ENCODE measurements around the gene GHR.

GHR gene

DNA sequence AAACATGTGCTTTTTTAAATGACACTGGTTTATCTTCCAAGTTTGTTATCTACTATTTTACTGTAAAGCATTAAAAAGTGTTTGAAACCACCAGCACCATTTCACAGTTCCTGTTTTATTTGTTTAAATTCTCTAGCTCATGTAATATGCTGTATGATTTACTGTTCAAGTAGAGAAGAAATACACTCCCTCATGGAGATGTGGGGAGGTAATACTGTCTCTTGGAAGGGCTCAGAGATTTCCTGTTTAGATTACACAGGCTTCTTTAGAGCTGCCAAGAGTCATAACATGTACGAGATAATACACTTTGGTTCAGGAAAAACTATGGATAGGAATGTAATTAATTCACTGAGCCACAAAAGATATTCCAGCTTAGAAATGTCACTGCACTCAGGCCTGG is 198.4 kb downstream of the GHR start:
- Histone ChIP-seq H3K27me3 (ENCODE audit: control insufficient read depth, insufficient read depth, low read length) (no peaks in the 10 kb centered on the region), H3K9me3 (ENCODE audit: control insufficient read depth, low read length) (no peaks in the 10 kb centered on the region), H3K4me3 (ENCODE audit: low read length) (no peak overlapping the region), H3K9ac (ENCODE audit: low read length) (no peak overlapping the region), H3K36me3 (ENCODE audit: control insufficient read depth, insufficient read depth, low read length) (no peaks in the 10 kb centered on the region), H3K4me1 (ENCODE audit: control insufficient read depth, insufficient read depth, low read length) (no peaks in the 10 kb centered on the region)

- H3K9me3 ChIP-seq (ENCODE audit: control insufficient read depth, low read length): no peaks in the 10 kb centered on the region
- H3K27me3 ChIP-seq (ENCODE audit: control insufficient read depth, insufficient read depth, low read length): no peaks in the 10 kb centered on the region
Measured at GRCh38 chr5:42624912-42625311, 201.7 kb downstream of the GHR start.

DNA sequence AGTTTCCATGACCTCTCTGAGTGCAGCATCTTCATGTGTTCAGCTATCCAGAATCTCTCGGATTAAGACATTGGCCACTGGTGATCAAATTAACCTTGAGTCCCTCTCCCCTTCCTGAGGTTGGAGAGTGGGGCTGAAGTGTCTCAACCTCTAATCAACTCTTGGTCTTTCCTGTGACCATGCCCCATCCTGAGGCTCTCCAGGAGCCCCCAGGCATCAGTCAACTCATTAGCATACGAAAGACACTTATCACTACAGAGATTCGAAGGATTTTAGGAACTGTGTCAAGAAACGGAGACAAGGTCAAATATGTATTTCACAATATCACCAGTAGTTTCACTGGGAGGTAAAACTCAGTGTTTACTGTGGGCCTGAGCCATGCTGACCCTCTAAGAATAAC is 203.2 kb downstream of the GHR start:
- no peaks in the 10 kb centered on the region for H3K27me3 ChIP-seq (ENCODE audit: control insufficient read depth, insufficient read depth, low read length)
- no peaks in the 10 kb centered on the region for H3K4me1 ChIP-seq (ENCODE audit: control insufficient read depth, insufficient read depth, low read length)
- H3K9ac ChIP-seq (ENCODE audit: low read length): no peak overlapping the region

More at GRCh38 chr5:42624912-42625311, 201.7 kb downstream of the GHR start:
- H3K4me1 ChIP-seq (ENCODE audit: control insufficient read depth, insufficient read depth, low read length): no peaks in the 10 kb centered on the region
- H3K9ac ChIP-seq (ENCODE audit: low read length): no peak overlapping the region
- H3K36me3 ChIP-seq (ENCODE audit: control insufficient read depth, insufficient read depth, low read length): no peaks in the 10 kb centered on the region
- H3K4me3 ChIP-seq (ENCODE audit: low read length): no peak overlapping the region

DNA sequence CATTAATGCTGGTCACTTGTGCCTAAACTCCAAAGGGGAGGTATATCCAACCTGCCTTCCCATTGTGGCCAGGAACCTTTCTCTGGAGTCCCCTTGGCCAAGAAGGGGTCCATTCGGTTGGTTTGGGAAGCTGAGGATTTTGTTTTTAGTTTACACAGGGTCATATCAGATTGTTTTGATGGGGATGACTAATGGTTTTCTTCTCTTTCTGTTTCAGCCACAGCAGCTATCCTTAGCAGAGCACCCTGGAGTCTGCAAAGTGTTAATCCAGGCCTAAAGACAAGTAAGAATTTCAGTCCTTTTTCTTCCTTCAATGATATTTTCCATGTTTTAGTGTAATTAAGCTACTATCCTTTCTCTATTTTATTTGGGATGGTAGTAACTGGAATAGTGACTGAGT is 205.6 kb downstream of the GHR start:
- Histone ChIP-seq H3K36me3 (ENCODE audit: control insufficient read depth, insufficient read depth, low read length) (no peaks in the 10 kb centered on the region), H3K27me3 (ENCODE audit: control insufficient read depth, insufficient read depth, low read length) (no peaks in the 10 kb centered on the region), H3K4me3 (ENCODE audit: low read length) (no peak overlapping the region), H3K9me3 (ENCODE audit: control insufficient read depth, low read length) (no peaks in the 10 kb centered on the region), H3K4me1 (ENCODE audit: control insufficient read depth, insufficient read depth, low read length) (no peaks in the 10 kb centered on the region), H3K9ac (ENCODE audit: low read length) (no peak overlapping the region)

More for the DNA sequence above, 203.2 kb downstream of the GHR start:
- Histone ChIP-seq H3K36me3 (ENCODE audit: control insufficient read depth, insufficient read depth, low read length) (no peaks in the 10 kb centered on the region), H3K9me3 (ENCODE audit: control insufficient read depth, low read length) (no peaks in the 10 kb centered on the region), H3K4me3 (ENCODE audit: low read length) (no peak overlapping the region)

DNA sequence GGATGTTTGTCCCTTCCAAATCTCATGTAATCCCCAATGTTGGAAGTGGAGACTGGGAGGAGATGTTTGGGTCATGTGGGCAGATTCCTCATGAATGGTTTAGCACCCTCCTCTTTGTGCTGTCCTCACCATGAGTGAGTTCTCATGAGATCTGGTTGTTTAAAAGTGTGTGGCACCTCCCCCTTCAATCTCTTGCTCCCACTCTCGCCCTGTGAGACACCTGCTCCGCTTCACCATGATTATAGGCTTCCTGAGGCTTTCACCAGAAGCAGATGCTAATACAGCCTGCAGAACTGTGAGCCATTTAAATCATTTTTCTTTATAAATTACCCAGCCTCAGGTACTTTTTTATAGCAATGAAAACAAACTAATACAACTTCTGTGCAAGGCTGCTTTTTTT is 206.0 kb downstream of the GHR start:
- H3K27me3 ChIP-seq (ENCODE audit: control insufficient read depth, insufficient read depth, low read length): no peaks in the 10 kb centered on the region
- no peaks in the 10 kb centered on the region for H3K9me3 ChIP-seq (ENCODE audit: control insufficient read depth, low read length)
- H3K4me1 ChIP-seq (ENCODE audit: control insufficient read depth, insufficient read depth, low read length): no peaks in the 10 kb centered on the region
- H3K36me3 ChIP-seq (ENCODE audit: control insufficient read depth, insufficient read depth, low read length): no peaks in the 10 kb centered on the region
- H3K9ac ChIP-seq (ENCODE audit: low read length): no peak overlapping the region
- no peak overlapping the region for H3K4me3 ChIP-seq (ENCODE audit: low read length)

GRCh38 chr5:42631241-42631640 is 208.0 kb downstream of the GHR start:
- Histone ChIP-seq H3K4me1 (ENCODE audit: control insufficient read depth, insufficient read depth, low read length) (no peaks in the 10 kb centered on the region), H3K9me3 (ENCODE audit: control insufficient read depth, low read length) (no peaks in the 10 kb centered on the region), H3K4me3 (ENCODE audit: low read length) (no peak overlapping the region), H3K36me3 (ENCODE audit: control insufficient read depth, insufficient read depth, low read length) (no peaks in the 10 kb centered on the region), H3K27me3 (ENCODE audit: control insufficient read depth, insufficient read depth, low read length) (no peaks in the 10 kb centered on the region), H3K9ac (ENCODE audit: low read length) (no peak overlapping the region)

DNA sequence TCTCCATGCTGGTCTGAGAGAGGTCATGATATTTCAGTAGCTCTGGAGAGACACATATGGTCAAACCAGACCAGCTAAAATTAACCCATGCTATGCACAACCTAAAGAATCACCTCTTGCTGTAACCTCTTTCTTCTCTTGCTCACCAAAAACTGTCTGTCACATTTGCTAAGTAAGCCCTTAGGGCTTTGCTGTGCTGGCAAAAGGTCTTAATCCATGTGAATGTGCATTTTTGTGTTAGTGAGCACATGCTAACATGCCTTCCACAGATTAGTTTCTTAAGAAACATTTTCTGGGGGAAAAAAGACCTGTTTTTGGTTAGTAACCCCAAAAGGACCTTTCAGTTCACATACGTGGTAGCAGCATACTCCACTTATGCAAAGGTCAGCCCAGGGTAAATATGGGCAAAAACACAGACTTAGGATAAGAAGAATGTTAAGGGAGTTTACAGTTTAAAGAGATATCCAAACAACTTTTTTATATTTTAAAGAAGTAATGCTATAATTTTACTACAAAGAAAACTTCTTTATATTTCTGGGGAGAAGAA is 209.2 kb downstream of the GHR start:
- Histone ChIP-seq H3K9ac (ENCODE audit: low read length) (no peak overlapping the region), H3K4me1 (ENCODE audit: control insufficient read depth, insufficient read depth, low read length) (no peaks in the 10 kb centered on the region), H3K36me3 (ENCODE audit: control insufficient read depth, insufficient read depth, low read length) (no peaks in the 10 kb centered on the region), H3K4me3 (ENCODE audit: low read length) (no peak overlapping the region), H3K9me3 (ENCODE audit: control insufficient read depth, low read length) (no peaks in the 10 kb centered on the region), H3K27me3 (ENCODE audit: control insufficient read depth, insufficient read depth, low read length) (no peaks in the 10 kb centered on the region)

DNA sequence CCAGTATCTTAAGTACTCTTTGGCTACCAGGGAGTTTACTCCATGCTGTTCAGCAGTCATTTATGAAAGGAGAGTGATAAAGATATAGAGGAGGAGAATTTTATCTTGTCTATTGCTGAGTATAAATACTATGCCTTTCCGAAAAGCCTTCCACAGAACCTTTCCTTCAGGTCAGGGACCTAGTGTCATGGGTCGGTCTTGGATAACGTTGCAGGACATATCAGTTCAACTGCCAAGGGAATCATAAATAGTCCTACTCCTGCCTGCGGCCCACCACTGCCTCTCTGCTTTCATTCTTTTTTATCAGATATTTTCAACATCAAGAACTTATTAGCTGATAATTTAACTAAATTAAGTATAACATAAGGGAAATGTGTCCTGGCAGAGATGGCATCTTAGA is 211.3 kb downstream of the GHR start:
- H3K9me3 ChIP-seq (ENCODE audit: control insufficient read depth, low read length): no peaks in the 10 kb centered on the region
- H3K27me3 ChIP-seq (ENCODE audit: control insufficient read depth, insufficient read depth, low read length): no peaks in the 10 kb centered on the region
- H3K36me3 ChIP-seq (ENCODE audit: control insufficient read depth, insufficient read depth, low read length): no peaks in the 10 kb centered on the region
- H3K4me1 ChIP-seq (ENCODE audit: control insufficient read depth, insufficient read depth, low read length): no peaks in the 10 kb centered on the region
- no peak overlapping the region for H3K4me3 ChIP-seq (ENCODE audit: low read length)
- no peak overlapping the region for H3K9ac ChIP-seq (ENCODE audit: low read length)

DNA sequence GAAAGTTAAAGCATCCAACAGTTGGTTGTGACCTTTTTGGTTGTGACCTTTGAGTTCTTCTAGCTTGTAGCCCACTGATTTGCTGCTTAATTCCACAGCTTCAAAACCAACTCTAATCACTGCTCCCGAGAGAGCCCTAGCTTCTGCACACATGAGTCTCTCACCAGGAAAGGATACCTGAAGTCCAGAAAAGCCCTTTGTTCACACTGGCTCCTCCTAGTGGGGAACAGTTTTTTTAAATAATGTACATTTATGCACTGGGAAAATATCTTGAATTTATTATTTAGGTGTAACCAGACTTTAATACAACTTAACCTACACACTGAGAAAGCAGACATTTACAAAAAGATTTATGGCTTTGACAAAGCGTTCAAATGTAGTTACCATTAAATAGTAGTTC is 213.2 kb downstream of the GHR start:
- Histone ChIP-seq H3K4me1 (ENCODE audit: control insufficient read depth, insufficient read depth, low read length) (no peaks in the 10 kb centered on the region), H3K9me3 (ENCODE audit: control insufficient read depth, low read length) (no peaks in the 10 kb centered on the region), H3K36me3 (ENCODE audit: control insufficient read depth, insufficient read depth, low read length) (no peaks in the 10 kb centered on the region), H3K9ac (ENCODE audit: low read length) (no peak overlapping the region), H3K4me3 (ENCODE audit: low read length) (no peak overlapping the region), H3K27me3 (ENCODE audit: control insufficient read depth, insufficient read depth, low read length) (no peaks in the 10 kb centered on the region)

DNA sequence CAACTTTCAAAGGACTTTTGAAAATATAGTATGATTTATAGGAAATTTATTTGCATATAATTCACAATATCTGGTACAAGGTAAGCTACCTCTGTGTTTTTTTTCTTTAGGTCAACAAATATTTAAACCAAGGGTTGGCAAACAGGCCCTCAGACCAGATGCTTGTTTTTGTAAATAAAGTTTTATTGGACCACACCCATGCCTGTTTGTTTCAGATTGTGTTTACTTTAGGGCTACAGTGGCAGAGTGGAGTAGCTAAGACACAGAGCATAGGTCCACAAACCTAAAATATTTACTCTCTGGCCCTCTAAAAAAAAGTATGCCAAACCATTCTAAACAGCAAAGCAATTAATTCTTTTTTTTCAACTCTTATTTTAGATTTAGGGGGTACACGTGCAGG is 213.7 kb downstream of the GHR start:
- no peaks in the 10 kb centered on the region for H3K9me3 ChIP-seq (ENCODE audit: control insufficient read depth, low read length)
- no peaks in the 10 kb centered on the region for H3K36me3 ChIP-seq (ENCODE audit: control insufficient read depth, insufficient read depth, low read length)
- H3K4me1 ChIP-seq (ENCODE audit: control insufficient read depth, insufficient read depth, low read length): no peaks in the 10 kb centered on the region

DNA sequence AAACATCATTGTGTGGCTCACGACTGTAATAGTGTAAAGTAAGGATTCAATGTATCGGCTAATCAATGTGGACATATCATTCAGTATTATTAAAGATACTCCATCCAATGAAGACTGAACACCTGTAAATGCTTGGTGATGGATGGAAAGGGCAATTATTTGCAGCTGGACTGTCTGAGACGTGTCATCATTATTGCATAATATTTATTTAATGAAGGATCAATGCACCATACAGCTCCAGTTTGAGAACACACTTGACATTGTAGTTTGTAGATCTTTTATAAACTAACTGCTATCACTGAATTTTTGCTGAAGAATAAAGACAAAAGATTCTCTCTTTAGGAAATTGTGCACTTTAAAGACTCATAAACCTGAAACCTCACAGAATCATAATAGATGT is 215.7 kb downstream of the GHR start:
- H3K4me1 ChIP-seq (ENCODE audit: control insufficient read depth, insufficient read depth, low read length): no peaks in the 10 kb centered on the region
- H3K27me3 ChIP-seq (ENCODE audit: control insufficient read depth, insufficient read depth, low read length): no peaks in the 10 kb centered on the region
- H3K36me3 ChIP-seq (ENCODE audit: control insufficient read depth, insufficient read depth, low read length): no peaks in the 10 kb centered on the region
- H3K9ac ChIP-seq (ENCODE audit: low read length): no peak overlapping the region
- no peak overlapping the region for H3K4me3 ChIP-seq (ENCODE audit: low read length)
- no peaks in the 10 kb centered on the region for H3K9me3 ChIP-seq (ENCODE audit: control insufficient read depth, low read length)

More for the DNA sequence above, 213.7 kb downstream of the GHR start:
- Histone ChIP-seq H3K9ac (ENCODE audit: low read length) (no peak overlapping the region), H3K27me3 (ENCODE audit: control insufficient read depth, insufficient read depth, low read length) (no peaks in the 10 kb centered on the region), H3K4me3 (ENCODE audit: low read length) (no peak overlapping the region)

GRCh38 chr5:42640835-42641234 is 217.6 kb downstream of the GHR start:
- Histone ChIP-seq H3K27me3 (ENCODE audit: control insufficient read depth, insufficient read depth, low read length) (no peaks in the 10 kb centered on the region), H3K36me3 (ENCODE audit: control insufficient read depth, insufficient read depth, low read length) (no peaks in the 10 kb centered on the region), H3K9me3 (ENCODE audit: control insufficient read depth, low read length) (no peaks in the 10 kb centered on the region), H3K9ac (ENCODE audit: low read length) (no peak overlapping the region), H3K4me3 (ENCODE audit: low read length) (no peak overlapping the region), H3K4me1 (ENCODE audit: control insufficient read depth, insufficient read depth, low read length) (no peaks in the 10 kb centered on the region)

DNA sequence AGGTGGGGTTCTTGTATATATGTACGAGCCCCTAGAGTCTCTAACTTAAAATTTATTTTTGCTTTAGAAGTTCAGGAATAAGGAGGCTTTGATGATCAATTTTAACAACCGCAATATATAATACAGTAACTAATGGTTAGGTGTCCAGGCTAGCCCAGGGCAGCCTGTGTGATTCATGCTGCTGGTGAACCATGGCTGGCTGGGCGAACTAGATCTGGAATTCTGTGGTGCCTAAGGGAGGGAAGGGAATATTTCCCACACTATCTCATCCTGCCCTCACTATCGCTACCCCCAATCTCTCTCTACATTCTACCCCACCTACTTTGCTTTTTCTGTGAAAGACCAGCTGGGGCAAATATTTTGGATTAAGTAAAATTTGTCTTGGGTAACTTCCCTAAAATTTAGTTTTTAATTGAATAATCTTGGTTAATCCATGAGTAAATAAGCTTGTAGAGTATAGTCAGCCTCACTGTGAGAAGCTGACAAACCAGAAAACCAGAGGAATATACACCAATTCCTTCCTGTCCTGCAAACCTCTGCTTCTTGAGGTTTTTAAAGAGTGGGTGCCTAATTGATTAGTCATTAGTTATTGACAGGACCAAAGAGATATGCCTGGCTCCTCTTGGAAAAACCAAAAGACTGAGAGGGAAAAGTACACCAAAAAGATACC is 218.2 kb downstream of the GHR start:
- Histone ChIP-seq H3K9ac (ENCODE audit: low read length) (no peak overlapping the region), H3K4me1 (ENCODE audit: control insufficient read depth, insufficient read depth, low read length) (no peaks in the 10 kb centered on the region), H3K27me3 (ENCODE audit: control insufficient read depth, insufficient read depth, low read length) (no peaks in the 10 kb centered on the region), H3K36me3 (ENCODE audit: control insufficient read depth, insufficient read depth, low read length) (no peaks in the 10 kb centered on the region), H3K9me3 (ENCODE audit: control insufficient read depth, low read length) (no peaks in the 10 kb centered on the region), H3K4me3 (ENCODE audit: low read length) (no peak overlapping the region)

All from mucosa of stomach (tissue), 1 donor.